SU-DHL-6 (cell line): ENCODE data around the gene TIMP3.

ENCODE experiments used
- H2AFZ ChIP-seq: fragments of 200-600 bp; sonication (generic); 2 replicates; pipeline ENCODE4 v1.6.1; 2014; ENCODE audit warnings: low read depth, mild to moderate bottlenecking, moderate library complexity, mixed read lengths, antibody characterized with exemption, low read length; ENCODE audit not compliant: severe bottlenecking
- H3F3A ChIP-seq: fragments of 200-600 bp; shearing (Covaris generic); 2 replicates; pipeline ENCODE4 v1.6.0; 2016; ENCODE audit warnings: antibody characterized with exemption, mild to moderate bottlenecking; ENCODE audit not compliant: insufficient read depth
- H3K27ac ChIP-seq: fragments of 200-600 bp; sonication (generic); 2 replicates; pipeline ENCODE4 v1.5.1; 2016; ENCODE audit warnings: low read depth, mild to moderate bottlenecking, low read length, moderate library complexity, mixed read lengths
- H3K27me3 ChIP-seq: fragments of 200-600 bp; sonication (generic), shearing (Covaris generic); 2 replicates; pipeline ENCODE4 v1.6.0; 2014; ENCODE audit warnings: mild to moderate bottlenecking, low read length
- H3K36me3 ChIP-seq: fragments of 200-600 bp; sonication (generic); 2 replicates; pipeline ENCODE4 v1.6.1; 2014; ENCODE audit warnings: mild to moderate bottlenecking, low read length, mixed read lengths
- H3K4me2 ChIP-seq: fragments of 300-600, 200-600 bp; shearing (Covaris generic), sonication (generic); 2 replicates; pipeline ENCODE4 v1.6.0; 2014; ENCODE audit warnings: low read length, low read depth, mild to moderate bottlenecking; ENCODE audit not compliant: poor library complexity, severe bottlenecking
- H3K4me3 ChIP-seq: fragments of 200-600 bp; sonication (generic); 2 replicates; pipeline ENCODE4 v1.5.1; 2014; ENCODE audit warnings: antibody characterized with exemption, low read length, mild to moderate bottlenecking, mixed read lengths; ENCODE audit not compliant: insufficient read depth, poor library complexity, severe bottlenecking
- H3K79me2 ChIP-seq: fragments of 200-600 bp; sonication (generic); 2 replicates; pipeline ENCODE4 v1.6.1; 2014; ENCODE audit warnings: mild to moderate bottlenecking, low read length, moderate library complexity; ENCODE audit not compliant: insufficient read depth
- H3K9ac ChIP-seq: fragments of 200-600 bp; sonication (generic); 2 replicates; pipeline ENCODE4 v1.7.0; 2014; ENCODE audit warnings: mild to moderate bottlenecking, low read length
- H3K9me2 ChIP-seq: fragments of 200-600 bp; sonication (generic); replicated peaks from 2 replicates; pipeline ENCODE4 v1.6.1; 2014; ENCODE audit warnings: low read length; ENCODE audit not compliant: insufficient read depth
- H3K9me3 ChIP-seq: fragments of 200-600 bp; sonication (generic); 2 replicates; pipeline ENCODE4 v1.6.1; 2014; ENCODE audit warnings: low read length, mixed read lengths; ENCODE audit not compliant: insufficient read depth
- H4K20me1 ChIP-seq: fragments of 200-600 bp; sonication (generic); 2 replicates; pipeline ENCODE4 v1.6.1; 2014; ENCODE audit warnings: low read depth, mild to moderate bottlenecking, antibody characterized with exemption, low read length, moderate library complexity, mixed read lengths
- EZH2phosphoT487 ChIP-seq: fragments of 200-600 bp; sonication (generic), shearing (Covaris generic); conservative IDR thresholded peaks from 2 replicates; pipeline ENCODE4 v1.6.1; 2018; ENCODE audit warnings: mild to moderate bottlenecking, antibody characterized with exemption, low read length, moderate library complexity, mixed read lengths
- TF ChIP-seq, protein P1 (sequence below): fragments of 200-600 bp; sonication (generic); IDR thresholded peaks from one replicate; pipeline ENCODE4 v1.5.1; 2017; ENCODE audit warnings: antibody characterized with exemption, mild to moderate bottlenecking, low read length, moderate library complexity; ENCODE audit not compliant: insufficient read depth, poor library complexity, severe bottlenecking

The TIMP3 gene

GRCh38 chr22:32888976-32889375, 87.5 kb downstream of the TIMP3 start:
- TF ChIP-seq, protein P1, sequence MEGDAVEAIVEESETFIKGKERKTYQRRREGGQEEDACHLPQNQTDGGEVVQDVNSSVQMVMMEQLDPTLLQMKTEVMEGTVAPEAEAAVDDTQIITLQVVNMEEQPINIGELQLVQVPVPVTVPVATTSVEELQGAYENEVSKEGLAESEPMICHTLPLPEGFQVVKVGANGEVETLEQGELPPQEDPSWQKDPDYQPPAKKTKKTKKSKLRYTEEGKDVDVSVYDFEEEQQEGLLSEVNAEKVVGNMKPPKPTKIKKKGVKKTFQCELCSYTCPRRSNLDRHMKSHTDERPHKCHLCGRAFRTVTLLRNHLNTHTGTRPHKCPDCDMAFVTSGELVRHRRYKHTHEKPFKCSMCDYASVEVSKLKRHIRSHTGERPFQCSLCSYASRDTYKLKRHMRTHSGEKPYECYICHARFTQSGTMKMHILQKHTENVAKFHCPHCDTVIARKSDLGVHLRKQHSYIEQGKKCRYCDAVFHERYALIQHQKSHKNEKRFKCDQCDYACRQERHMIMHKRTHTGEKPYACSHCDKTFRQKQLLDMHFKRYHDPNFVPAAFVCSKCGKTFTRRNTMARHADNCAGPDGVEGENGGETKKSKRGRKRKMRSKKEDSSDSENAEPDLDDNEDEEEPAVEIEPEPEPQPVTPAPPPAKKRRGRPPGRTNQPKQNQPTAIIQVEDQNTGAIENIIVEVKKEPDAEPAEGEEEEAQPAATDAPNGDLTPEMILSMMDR: no peak
- no peak for TF ChIP-seq EZH2phosphoT487
- H2AFZ ChIP-seq: no peak overlapping the region
- no peaks in the 10 kb centered on the region for H3K36me3 ChIP-seq

DNA sequence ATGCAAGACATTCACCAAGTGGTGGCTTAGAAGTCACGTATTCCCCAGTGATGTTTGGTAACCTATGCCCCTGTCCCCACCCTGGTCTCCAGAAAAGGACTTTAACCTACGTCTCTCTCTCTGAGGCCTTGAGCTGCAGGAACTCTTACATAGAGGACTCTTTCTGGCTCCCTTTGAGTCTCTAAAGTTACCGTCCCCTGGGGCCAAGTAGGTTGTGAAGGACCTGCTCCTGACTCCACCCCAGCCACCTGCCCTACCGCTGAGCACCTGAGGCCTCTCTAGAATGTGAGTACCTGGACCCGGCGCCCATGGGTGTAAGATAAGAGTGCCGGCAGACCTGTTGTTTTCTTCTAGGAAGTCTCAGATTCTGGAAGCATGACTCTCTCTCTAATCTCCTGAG, 95.4 kb downstream of the TIMP3 start:
- Histone ChIP-seq H3K27me3 (no peaks in the 10 kb centered on the region), H4K20me1 (no peaks in the 10 kb centered on the region), H3K79me2 (no peaks in the 10 kb centered on the region), H2AFZ (no peak overlapping the region), H3F3A (no peaks in the 10 kb centered on the region), H3K27ac (no peak overlapping the region), H3K4me2 (no peak overlapping the region), H3K9me2 (no peaks in the 10 kb centered on the region), H3K36me3 (no peaks in the 10 kb centered on the region), H3K9ac (no peak overlapping the region), H3K9me3 (no peaks in the 10 kb centered on the region), H3K4me3 (no peak overlapping the region)
- TF ChIP-seq, protein P1: no peak
- TF ChIP-seq EZH2phosphoT487: no peak

More at GRCh38 chr22:32888976-32889375, 87.5 kb downstream of the TIMP3 start:
- H4K20me1 ChIP-seq: no peaks in the 10 kb centered on the region
- no peaks in the 10 kb centered on the region for H3K9me3 ChIP-seq
- no peak overlapping the region for H3K4me3 ChIP-seq
- no peaks in the 10 kb centered on the region for H3K79me2 ChIP-seq
- H3K27ac ChIP-seq: no peak overlapping the region
- no peaks in the 10 kb centered on the region for H3K27me3 ChIP-seq
- H3F3A ChIP-seq: no peaks in the 10 kb centered on the region
- no peaks in the 10 kb centered on the region for H3K9me2 ChIP-seq
- H3K9ac ChIP-seq: no peak overlapping the region
- no peak overlapping the region for H3K4me2 ChIP-seq

DNA sequence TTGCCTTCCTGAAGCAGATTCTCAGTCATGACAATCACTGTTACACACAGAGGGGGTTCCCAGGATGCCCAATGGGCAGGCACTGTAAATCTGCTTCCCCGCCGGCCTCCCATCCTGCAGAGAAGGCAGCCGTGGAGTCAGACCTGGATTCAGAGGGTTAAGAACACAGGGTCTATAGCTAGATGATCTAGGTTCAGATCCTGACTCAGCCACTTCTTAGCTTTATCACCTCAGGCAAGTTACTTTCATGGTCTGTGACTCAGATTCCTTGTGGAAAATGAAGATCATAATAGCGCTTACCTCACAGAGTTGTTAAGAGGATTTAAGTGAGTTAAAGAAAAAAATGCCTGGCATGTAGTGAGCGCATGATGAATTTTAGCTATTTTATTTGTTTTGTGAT, 95.9 kb downstream of the TIMP3 start:
- Histone ChIP-seq H3K9ac (no peak overlapping the region), H3K27ac (no peak overlapping the region), H3K9me3 (no peaks in the 10 kb centered on the region), H3K79me2 (no peaks in the 10 kb centered on the region), H3K27me3 (no peaks in the 10 kb centered on the region), H3K9me2 (no peaks in the 10 kb centered on the region), H3K4me3 (no peak overlapping the region), H3K4me2 (no peak overlapping the region), H3K36me3 (no peaks in the 10 kb centered on the region), H3F3A (no peaks in the 10 kb centered on the region), H4K20me1 (no peaks in the 10 kb centered on the region), H2AFZ (no peak overlapping the region)
- TF ChIP-seq, protein P1: no peak
- TF ChIP-seq EZH2phosphoT487: no peak
